H4 (cell line): ENCODE results near the gene C2orf66. TPM values are rescaled to one million over a fixed set of nuclear protein-coding genes. Genes with fewer than 3 reads are reported as not detected.

ENCODE experiments used
- DNase-seq: peaks from one replicate; pipeline ENCODE4 v3.0.0-alpha.2; 2015; ENCODE audit warnings: low spot score
- total RNA-seq: library from RNA; depleted of rRNA; stranded (reverse); fragments of >200 nt; shearing (Covaris generic); gene quantifications from 2 replicates; pipeline ENCODE4 v1.2.3, GENCODE V29; 2014; rRNA removed

C2orf66 gene
- total RNA-seq, 1 experiment from 2014 or later = not detected

DNA sequence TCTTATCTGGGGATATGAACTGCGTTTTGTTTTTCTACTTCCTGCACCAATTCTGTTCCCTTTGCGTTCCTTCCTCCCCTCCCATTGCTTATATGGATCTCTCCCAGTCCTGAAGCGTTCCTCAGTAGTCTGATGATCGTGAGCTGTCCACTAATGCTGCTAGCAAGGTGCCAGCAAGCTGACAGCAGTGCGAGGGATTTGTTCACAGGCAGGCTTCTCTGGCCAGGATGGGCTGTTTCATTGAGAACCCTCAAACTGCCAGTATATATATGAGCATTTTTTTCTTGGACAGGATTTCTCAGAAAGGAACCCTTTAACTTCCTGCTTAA, 49.8 kb downstream of the C2orf66 start:
- no peak for DNase-seq

DNA sequence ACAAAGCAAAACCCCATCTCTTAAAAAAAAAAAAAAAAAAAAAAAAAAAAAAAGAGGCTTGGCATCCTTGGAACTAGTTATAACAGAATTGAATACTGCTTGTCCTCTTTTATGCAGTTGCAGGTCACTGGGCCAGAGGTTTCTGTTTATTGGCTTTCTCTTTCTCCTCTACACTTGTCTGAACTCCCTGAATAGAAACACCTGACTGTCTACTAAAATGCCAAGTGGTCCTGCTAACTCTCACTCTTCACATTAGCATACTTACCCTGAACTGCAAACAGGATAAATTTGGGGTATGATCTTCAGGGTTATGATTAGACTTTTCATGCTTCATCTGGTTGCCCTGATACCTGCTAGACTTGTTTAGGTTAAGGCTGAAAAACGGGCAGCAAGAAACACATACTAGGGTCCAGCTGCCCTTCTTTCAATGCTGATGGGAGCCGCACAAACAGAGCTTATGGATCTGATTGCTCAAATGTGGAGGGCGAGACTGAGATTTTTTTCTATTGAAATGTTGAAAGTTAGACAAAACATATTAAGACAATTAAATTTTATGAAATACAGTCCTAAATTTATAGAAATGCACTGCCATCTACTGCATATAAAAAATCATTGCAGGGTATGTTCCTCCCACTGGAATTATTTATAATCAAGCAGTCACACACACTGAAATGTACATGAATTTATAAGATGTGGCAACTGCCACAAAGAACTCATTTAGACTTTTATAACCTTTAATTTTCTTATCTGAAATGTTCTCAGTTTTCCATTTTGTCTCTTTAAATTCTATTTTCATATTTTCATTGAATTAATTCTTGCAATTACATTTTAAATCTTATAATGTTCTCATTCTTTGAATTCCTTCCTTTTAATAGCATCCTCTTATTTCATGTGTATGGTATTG, 50.4 kb downstream of the C2orf66 start:
- no peak for DNase-seq

Other genes with a start within 250 kb of the C2orf66 start
- 3.6 and 8.6 TPM in 2 replicates for gene HECW2, start 215.8 kb downstream of the C2orf66 start, total RNA-seq
- 1.4 and 2.3 TPM in 2 replicates for gene CCDC150, start 169.6 kb downstream of the C2orf66 start, total RNA-seq
- gene GTF3C3, start 9.7 kb downstream of the C2orf66 start, total RNA-seq = 25.7 and 30.9 TPM in 2 replicates
- 1.4 and 1.6 TPM in 2 replicates for gene PGAP1, start 117.4 kb upstream of the C2orf66 start, total RNA-seq